ENCODE measurements around the gene DOC2A.

DOC2A gene

GRCh38 chr16:30003670-30004423 lies 7.0 kb downstream of the DOC2A start:
- no peak for DNase-seq

DNA sequence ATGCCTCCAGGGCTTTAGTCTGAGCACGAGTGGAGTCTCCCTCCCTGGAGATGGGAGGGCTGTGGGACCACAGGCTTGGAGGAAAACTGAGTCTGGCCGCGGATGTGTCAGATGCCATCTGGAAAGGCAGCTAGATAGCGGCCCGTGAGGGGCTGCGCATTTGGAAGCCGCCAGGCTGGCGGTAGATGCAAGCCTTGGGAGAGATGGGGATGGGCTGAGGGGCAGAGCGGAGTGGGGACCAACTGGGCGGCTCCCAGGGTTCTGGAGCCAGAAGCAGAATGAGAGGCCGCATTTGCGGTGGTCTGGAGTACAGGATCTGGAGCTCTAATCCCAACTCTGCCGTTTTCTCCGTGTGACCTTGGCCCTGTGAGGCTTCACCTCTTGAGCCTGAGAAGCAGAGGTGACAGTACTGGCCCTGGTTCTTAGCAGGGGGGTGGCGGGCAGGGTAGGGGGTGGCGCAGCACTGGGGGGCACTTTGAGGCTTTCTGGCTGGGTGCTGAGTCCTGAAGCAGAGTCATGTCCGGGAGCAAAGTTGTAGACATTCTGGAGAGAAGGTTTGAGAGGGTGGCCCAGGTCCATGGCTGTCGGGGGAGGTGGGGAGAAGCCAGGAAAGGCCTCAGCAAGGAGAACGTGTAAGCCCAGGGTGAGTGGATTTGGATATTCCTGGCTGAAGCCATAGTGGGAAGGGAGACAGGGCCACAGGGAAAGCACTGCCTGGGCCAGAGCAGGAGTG lies 8.0 kb downstream of the DOC2A start:
- no peak for DNase-seq

GRCh38 chr16:30000735-30001631 lies 9.8 kb downstream of the DOC2A start:
- no peak for DNase-seq

DNA sequence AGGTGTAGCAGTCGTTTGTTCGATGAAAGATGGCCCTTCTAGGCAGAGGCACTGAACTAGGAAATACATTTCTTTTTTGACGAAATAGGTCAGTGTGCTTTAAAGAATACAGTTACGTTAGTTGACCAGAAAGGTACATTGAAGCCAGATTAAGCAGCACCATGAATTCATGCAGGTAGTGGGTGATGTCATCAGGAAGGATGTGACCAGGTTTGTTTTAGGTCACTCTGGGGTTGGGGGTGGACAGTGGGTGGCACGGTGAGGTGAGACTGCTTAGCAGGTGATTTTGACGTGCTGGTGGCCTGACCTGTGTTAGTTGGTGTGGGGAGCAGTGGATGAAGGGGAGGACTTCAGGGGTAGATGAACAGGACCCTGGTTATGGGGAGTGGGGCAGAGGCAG lies 11.2 kb downstream of the DOC2A start:
- DNase-seq = no peak

- no peak for DNase-seq
These were observed 14.0 kb downstream of the DOC2A start for GRCh38 chr16:29996766-29997250.

GRCh38 chr16:29995911-29996765 lies 14.7 kb downstream of the DOC2A start, which contains the start of gene INO80E:
TSS of gene INO80E (plus strand) at chr16:29996241. CDS start at chr16:29996311, 70 bp downstream.
- DNase-seq = peak; percentile 98

DNA sequence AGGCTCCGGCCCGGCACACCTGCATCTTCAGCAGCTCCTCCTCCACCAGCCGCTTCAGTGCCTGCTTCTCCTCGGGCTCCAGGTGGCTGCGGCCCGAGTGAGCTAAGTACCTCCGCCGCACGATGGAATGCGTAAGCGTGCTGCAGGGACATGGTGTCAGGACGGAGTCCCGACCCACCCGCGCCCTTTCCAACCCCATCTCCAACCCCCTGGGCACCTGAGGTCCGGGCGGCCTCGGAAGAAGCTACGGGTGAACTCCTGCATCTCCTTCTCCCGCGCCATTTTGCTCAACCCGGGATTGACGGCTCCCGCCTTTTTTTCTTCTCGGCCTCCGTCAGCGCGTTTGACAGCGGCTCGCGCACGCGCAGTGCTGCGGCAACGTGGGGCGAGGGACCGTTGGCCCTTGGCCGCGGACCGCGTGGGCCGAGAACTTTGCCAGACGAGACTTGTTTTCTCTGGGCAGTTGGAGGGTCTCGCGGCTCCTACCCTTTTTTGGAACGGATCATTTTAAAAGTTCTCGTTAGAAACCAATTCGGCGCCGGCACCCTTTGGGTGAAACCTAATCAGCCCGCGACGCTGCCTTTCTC lies 15.4 kb downstream of the DOC2A start, which contains the start of gene HIRIP3:
Gene HIRIP3 (minus strand): TSS at position 294 of the 587 bp plus-strand sequence. CDS start 12 bp downstream, at position 282.
- peak; percentile 89 for DNase-seq

- DNase-seq = no peak
These were observed 16.1 kb downstream of the DOC2A start for GRCh38 chr16:29994600-29995323.

DNA sequence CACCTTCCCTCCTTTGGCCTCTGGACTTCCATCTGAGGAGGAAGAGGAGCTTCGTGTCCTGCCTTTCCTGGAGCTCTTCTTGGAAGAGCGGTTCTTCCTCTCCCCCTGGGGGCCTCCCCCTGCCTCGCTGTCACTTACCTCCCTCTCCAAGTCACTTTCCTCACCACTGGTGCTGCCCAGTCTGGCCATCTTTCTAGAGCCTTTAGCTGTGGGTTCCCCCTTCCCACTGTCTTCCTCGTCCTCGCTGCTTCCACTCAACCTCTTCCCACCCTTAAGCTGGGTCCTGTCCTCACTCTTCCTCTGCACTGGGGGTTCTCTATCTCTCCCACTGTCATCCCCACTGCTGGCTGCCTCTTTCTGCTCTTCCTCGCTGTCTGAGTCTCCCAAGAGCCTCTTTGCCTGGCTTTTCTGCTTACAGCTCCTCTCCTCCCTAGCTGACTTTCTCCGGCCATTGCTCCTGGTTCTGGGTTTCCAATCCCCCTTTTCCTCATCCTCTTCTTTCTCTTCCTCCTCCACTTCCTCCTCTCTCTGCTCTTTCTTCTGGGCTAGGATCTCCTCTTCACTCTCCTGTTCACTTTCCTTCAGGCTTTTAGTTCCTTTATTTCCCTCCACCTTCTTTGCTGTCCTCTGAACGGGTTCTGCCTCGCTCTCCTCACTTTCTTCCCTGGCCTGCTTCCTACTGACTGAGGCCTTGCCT lies 16.8 kb downstream of the DOC2A start:
- no peak for DNase-seq

GRCh38 chr16:29993191-29993902 lies 17.5 kb downstream of the DOC2A start:
- DNase-seq = no peak

- no peak for DNase-seq
These were observed 18.4 kb downstream of the DOC2A start for GRCh38 chr16:29992344-29992967.

DNA sequence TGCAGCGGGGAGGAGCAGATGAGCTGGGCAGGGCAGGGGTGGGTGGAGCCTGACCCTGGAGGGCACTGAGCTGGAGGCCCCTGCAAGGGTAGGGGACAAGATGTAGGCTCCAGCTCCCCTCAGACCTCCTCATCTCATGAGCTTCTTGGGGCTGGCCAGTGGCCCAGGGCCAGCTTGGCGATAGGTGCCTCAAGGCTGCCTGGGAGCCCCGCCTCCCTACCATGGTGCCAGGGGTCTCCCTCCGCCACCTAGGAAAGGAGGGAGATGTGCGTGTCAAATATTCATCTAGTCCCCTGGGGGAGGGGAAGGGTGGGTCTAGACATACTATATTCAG lies 19.3 kb downstream of the DOC2A start:
- no peak for DNase-seq

GRCh38 chr16:29990883-29991570 lies 19.8 kb downstream of the DOC2A start:
- no peak for DNase-seq

DNA sequence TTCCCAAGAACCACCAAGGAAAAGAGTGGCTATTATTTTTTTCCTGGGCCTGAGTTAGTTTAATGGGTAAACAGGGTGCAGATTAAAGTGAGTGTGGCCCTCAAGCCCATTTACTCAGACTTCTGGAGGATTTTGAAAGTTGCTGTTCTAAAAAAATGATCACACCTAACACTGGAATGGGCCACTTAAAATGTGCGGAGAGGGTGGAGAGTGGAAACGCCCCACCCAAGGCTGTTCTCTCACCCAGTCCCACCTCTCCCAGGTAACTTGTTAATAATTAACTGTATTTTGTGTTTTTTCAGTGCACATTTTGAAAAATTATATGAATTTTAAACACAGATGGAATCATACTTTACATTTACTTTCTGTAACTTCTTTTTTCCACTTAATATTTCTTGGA lies 20.8 kb downstream of the DOC2A start:
- no peak for DNase-seq

DNA sequence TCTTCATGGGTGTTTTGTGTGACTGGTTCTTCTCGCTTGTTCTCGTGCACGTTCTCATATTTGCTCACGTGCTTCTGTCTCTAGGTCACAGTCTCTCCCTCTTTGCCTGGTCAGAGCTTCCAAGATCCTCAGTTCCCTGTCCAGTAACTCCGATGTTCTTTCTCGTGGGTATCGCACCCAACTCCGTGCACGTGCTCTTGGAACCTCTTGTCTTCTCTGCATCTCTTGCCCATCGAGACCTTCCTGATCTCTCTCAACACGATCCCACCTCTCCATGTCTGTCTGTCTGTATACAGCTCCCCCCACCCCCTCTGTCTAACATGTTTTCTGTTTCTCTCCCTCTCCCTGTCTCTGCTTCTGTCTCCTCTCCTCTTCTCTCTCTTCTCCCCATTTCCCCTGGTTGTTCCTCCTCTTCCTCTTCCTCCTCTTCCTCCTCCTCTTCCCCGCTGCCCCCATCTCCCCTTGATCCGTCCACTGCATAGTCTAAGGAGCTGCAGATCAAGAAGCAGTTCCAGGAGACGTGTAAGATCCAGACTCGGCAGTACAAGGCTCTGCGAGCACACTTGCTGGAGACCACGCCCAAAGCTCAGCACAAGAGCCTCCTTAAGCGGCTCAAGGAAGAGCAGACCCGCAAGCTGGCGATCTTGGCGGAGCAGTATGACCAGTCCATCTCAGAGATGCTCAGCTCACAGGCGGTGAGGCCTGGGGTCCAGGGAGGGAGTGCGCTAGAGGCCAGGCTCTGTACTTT lies 21.5 kb downstream of the DOC2A start:
- no peak for DNase-seq

DNA sequence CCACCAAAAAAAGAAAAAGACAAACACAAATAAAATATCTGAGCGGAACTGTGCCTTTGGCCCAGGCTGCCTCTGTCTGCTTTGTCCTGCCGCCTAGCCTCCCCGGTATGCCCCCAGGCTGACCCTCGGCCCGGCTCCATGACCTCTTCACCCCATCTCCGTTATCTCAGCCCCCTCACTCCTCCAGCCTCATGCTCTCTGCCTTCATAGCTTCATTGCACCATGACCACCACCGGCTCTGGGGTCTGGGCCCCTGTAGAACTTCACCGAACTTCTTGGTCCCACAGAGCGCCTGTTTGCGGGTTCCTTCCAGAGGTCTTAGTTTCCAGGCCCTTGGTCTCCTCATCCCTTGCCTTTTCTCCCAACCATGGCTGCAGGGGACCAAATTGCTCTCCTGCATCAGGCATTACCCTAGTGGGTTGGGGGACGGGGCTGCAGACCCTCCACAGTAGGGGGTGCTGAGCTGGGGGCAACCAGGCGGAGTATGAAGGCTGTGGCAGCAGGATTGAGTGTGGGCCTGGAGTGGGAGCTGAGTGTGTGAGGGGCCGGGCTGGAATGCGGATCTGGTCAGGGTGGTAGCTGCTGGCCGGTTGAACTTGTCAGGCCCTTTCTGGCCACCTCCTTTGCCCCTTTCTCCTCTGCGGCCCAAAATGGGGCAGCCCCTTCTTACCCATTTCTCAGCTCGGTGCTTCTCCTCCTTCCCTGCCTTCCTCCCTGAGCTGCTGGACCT lies 22.3 kb downstream of the DOC2A start:
- no peak for DNase-seq
